Peyer's patch (tissue), 4 donors: ENCODE data around the gene KLHL40.

Experiments used
- CTCF ChIP-seq, 6 experiments: fragments of 450-650 bp in 4 of 6; fragments of 200-600 bp in 2 of 6; sonication (generic) in 1 of 6; IDR thresholded peaks; one replicate each; pipeline ENCODE4 v1.5.1; 2017 to 2019; ENCODE audit warnings: antibody characterized with exemption in 6 of 6, mild to moderate bottlenecking in 3 of 6, moderate library complexity in 1 of 6
- POLR2A ChIP-seq, 2 donors: fragments of 450-650 bp; IDR thresholded peaks; one replicate each; pipeline ENCODE4 v1.5.1; 2017; ENCODE audit warnings: antibody characterized with exemption in 2 of 2, mild to moderate bottlenecking in 2 of 2, moderate library complexity in 2 of 2

GRCh38 chr3:42658091-42658770 is 27.1 kb upstream of the KLHL40 start:
- TF ChIP-seq POLR2A (IDR thresholded peaks at IDR 0.05) (no peak), CTCF (IDR thresholded peaks at IDR 0.05) (no peak)
